Stomach (tissue), 9 donors: ENCODE measurements around the gene NEUROG2. TPM values are rescaled to one million over a fixed set of nuclear protein-coding genes. Genes with fewer than 3 reads are reported as not detected.

ENCODE experiments used
- DNase-seq, 2 donors: peaks; one replicate each; pipeline versions ENCODE4 v3.0.0 to v3.0.0-alpha.2; 2013 to 2019
- H3K27ac ChIP-seq, 5 donors: fragments of 200-600 bp in 4 of 5; sonication (generic) in 4 of 5; one replicate each; pipeline ENCODE4 v1.5.1; 2013 to 2019; ENCODE audit warnings: mild to moderate bottlenecking in 1 of 5, moderate library complexity in 1 of 5
- H3K27me3 ChIP-seq, 3 donors: fragments of 200-600 bp; sonication (generic); one replicate each; pipeline ENCODE4 v1.5.1; 2017 to 2019; ENCODE audit warnings: mixed run types in 1 of 3
- H3K36me3 ChIP-seq, 4 donors: fragments of 200-600 bp; sonication (generic); 1 replicate in 3 of 4; 2 replicates in 1 of 4; pipeline ENCODE4 v1.5.1; 2016 to 2019
- H3K4me1 ChIP-seq, 4 donors: fragments of 200-600 bp; sonication (generic); one replicate each; pipeline ENCODE4 v1.5.1; 2016 to 2019
- H3K4me3 ChIP-seq, 4 donors: fragments of 200-600 bp; sonication (generic) in 3 of 4; one replicate each; pipeline ENCODE4 v1.5.1; 2016 to 2019; ENCODE audit warnings: mild to moderate bottlenecking in 1 of 4
- H3K9me3 ChIP-seq, 4 donors: fragments of 200-600 bp; sonication (generic); one replicate each; pipeline ENCODE4 v1.5.1; 2016 to 2019
- EP300 ChIP-seq: sonication (generic); formaldehyde crosslinking; IDR thresholded peaks from one replicate; pipeline ENCODE4 v1.6.1; 2017; ENCODE audit warnings: antibody characterized with exemption
- POLR2A ChIP-seq, 4 donors: fragments of 450-650 bp; IDR thresholded peaks; one replicate each; pipeline ENCODE4 v1.6.1; 2016; ENCODE audit warnings: antibody characterized with exemption in 4 of 4, control low read depth in 2 of 4, mild to moderate bottlenecking in 1 of 4, moderate library complexity in 1 of 4
- POLR2AphosphoS5 ChIP-seq, 3 donors: sonication (generic); formaldehyde crosslinking; IDR thresholded peaks; one replicate each; pipeline ENCODE4 v1.6.1; 2016; ENCODE audit warnings: antibody characterized with exemption in 3 of 3
- WGBS, 5 donors: extraction: QIAGEN DNeasy Blood & Tissue Kit in 3 of 5; methylation state at CpG; one replicate each; pipeline versions ENCODE4 v1.1.5 to v1.1.7; 2013 to 2018; 5-methylcytosine and 5-hydroxymethylcytosine counted together
- intact Hi-C: fragments of 100-400 bp; cut with DNase I; formaldehyde crosslinking; loops from one replicate; pipeline ENCODE4 v1.15.1; 2023; ENCODE audit warnings: low total_unique reads
- polyA plus RNA-seq, 3 donors: library from polyadenylated mRNA; stranded (reverse); fragments of 200-250 nt; gene quantifications; one replicate each; pipeline ENCODE4 v1.2.3, GENCODE V29; 2013
- total RNA-seq, 5 donors: library from RNA; depleted of rRNA; stranded (reverse); fragments of >200 nt; gene quantifications; one replicate each; pipeline versions ENCODE4 v1.1.0 to v1.2.3, GENCODE V29; 2014 to 2016
- TF ChIP-seq, protein P1 (sequence below), 7 experiments: fragments of 450-650 bp in 4 of 7; fragments of 200-600 bp in 3 of 7; sonication (generic) in 3 of 7; IDR thresholded peaks; one replicate each; pipeline ENCODE4 v1.5.1; 2016 to 2019; ENCODE audit warnings: antibody characterized with exemption in 7 of 7, control low read depth in 2 of 7, mild to moderate bottlenecking in 1 of 7
- donor health status: healthy with polysubstance abuse.
- donor health status: Bipolar disorder and iron deficiency.
- donor health status: healthy.

NEUROG2 gene
- total and polyA plus RNA-seq, 8 donors = not detected

DNA sequence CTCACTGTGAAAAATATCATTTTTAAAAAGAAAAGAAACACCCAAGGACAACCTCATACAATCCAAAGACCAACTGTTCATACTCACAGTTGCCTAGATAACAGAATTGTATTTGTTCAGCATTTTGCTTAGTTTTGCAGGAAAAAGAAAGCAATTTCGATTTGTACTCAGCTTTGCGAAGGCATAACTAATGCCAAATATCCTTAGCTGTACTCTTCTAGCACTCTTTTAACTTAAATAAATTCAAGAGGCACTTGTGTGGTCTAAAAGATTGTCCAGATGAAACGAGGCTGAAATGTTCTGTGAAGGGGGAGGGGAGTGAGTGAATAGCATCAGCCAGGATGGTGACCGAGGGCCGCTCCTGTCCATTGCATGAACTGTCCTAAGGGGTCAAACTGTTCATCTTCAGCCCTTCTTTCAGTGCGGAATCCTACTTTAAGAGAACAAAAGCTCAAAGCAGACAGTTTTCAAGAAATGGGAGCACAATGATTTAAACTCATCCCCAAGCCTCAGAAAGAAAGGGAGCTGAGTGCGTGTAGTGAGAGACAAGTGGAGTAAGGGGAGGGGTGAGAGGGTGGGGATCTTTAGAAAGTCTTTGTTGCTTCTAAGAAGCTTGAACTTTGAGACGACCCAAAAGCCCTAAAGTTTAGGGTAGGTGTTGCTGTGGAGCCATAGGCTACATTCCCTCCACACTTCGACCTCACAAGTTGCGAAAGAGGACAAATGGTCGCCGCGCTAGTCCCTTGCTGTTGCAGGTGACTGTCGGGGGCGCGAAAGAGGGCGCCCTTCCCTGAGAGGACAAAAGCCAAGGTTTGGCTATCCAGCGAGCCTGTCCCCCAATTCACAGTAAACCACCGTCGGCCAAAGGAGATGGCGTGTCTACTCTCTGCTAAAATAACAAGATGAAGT, 4.0 kb upstream of the NEUROG2 start:
- H3K27ac ChIP-seq = no peak overlapping the region
- no peaks in the 10 kb centered on the region for H3K36me3 ChIP-seq
- H3K9me3 ChIP-seq = peaks cover 0 to 29% (median 12%) of the 10 kb centered on the region in 4 donors
- no peak for DNase-seq
- WGBS, 5 donors = 6 to 12% (median 8%) methylated on average over 21 of the region's 21 CpGs
- TF ChIP-seq EP300 (no peak), POLR2AphosphoS5 (IDR thresholded peaks at IDR 0.05) (no peak), POLR2A (IDR thresholded peaks at IDR 0.05) (no peak)
- TF ChIP-seq, protein P1, sequence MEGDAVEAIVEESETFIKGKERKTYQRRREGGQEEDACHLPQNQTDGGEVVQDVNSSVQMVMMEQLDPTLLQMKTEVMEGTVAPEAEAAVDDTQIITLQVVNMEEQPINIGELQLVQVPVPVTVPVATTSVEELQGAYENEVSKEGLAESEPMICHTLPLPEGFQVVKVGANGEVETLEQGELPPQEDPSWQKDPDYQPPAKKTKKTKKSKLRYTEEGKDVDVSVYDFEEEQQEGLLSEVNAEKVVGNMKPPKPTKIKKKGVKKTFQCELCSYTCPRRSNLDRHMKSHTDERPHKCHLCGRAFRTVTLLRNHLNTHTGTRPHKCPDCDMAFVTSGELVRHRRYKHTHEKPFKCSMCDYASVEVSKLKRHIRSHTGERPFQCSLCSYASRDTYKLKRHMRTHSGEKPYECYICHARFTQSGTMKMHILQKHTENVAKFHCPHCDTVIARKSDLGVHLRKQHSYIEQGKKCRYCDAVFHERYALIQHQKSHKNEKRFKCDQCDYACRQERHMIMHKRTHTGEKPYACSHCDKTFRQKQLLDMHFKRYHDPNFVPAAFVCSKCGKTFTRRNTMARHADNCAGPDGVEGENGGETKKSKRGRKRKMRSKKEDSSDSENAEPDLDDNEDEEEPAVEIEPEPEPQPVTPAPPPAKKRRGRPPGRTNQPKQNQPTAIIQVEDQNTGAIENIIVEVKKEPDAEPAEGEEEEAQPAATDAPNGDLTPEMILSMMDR (IDR thresholded peaks at IDR 0.05) = no peak
- peaks cover 32 to 64% (median 49%) of the 10 kb centered on the region in 4 donors for H3K4me1 ChIP-seq
- peaks cover 55 to 100% (median 97%) of the 10 kb centered on the region in 3 donors for H3K27me3 ChIP-seq
- intact Hi-C loops = no loop called here
- H3K4me3 ChIP-seq = no peak overlapping the region

DNA sequence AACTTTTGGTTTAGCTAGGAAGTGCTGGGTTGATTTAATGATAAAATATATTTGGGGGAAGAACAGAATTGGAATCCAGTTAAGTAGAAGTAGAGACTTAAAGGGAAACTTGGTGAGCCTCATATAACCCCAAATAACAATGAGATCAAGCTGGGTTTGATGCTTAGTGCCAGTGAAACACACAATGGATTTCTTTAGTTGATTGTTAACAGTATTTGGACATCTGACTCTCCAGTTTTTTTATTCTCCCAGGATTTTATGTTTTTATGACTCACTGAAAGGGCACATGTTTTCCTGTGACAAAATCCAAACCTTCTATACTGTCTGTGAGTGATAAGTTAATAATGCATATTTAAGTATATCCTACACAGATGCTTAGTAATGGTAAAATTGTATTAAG, 2.7 kb upstream of the NEUROG2 start:
- TF ChIP-seq EP300 (no peak), POLR2A (IDR thresholded peaks at IDR 0.05) (no peak), POLR2AphosphoS5 (IDR thresholded peaks at IDR 0.05) (no peak)
- TF ChIP-seq, protein P1 (IDR thresholded peaks at IDR 0.05) = no peak
- intact Hi-C loops = no loop called here
- peaks cover 36 to 68% (median 54%) of the 10 kb centered on the region in 4 donors for H3K4me1 ChIP-seq

DNA sequence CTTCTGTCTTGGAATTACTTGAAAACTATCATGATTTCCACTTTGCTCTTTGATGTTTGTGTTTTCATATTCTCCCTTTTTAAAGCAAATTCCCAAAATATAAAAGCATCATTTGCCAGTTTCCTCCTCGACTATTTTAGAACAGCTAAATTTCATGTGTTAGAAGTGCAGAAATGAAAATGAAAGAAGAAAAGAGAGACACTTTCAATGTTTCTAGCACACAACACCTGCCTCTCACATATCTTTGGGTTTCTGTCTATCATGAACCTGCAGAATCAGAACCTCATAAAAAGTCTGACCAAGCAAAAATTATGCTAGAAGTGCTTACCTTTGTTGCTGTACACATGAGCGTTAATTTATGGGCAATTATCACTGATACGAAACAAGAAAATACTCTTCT, 1.9 kb upstream of the NEUROG2 start:
- TF ChIP-seq EP300 (no peak), POLR2A (IDR thresholded peaks at IDR 0.05) (no peak), POLR2AphosphoS5 (IDR thresholded peaks at IDR 0.05) (no peak)
- TF ChIP-seq, protein P1 (IDR thresholded peaks at IDR 0.05) = no peak
- H3K4me3 ChIP-seq = no peak overlapping the region
- H3K9me3 ChIP-seq = peaks cover 0 to 26% (median 11%) of the 10 kb centered on the region in 4 donors
- intact Hi-C loops = no loop called here
- H3K36me3 ChIP-seq = no peaks in the 10 kb centered on the region
- peaks cover 57 to 100% (median 96%) of the 10 kb centered on the region in 3 donors for H3K27me3 ChIP-seq
- DNase-seq = no peak
- WGBS, 5 donors = 23 to 30% (median 25%) methylated on average over 3 of the region's 3 CpGs
- H3K27ac ChIP-seq = no peak overlapping the region
- H3K4me1 ChIP-seq = peaks cover 36 to 60% (median 46%) of the 10 kb centered on the region in 4 donors

More for the DNA sequence above, 2.7 kb upstream of the NEUROG2 start:
- Histone ChIP-seq H3K36me3 (no peaks in the 10 kb centered on the region), H3K4me3 (no peak overlapping the region), H3K9me3 (peaks cover 0 to 29% (median 12%) of the 10 kb centered on the region in 4 donors), H3K27ac (no peak overlapping the region), H3K27me3 (peaks cover 62 to 100% (median 99%) of the 10 kb centered on the region in 3 donors)
- no peak for DNase-seq

DNA sequence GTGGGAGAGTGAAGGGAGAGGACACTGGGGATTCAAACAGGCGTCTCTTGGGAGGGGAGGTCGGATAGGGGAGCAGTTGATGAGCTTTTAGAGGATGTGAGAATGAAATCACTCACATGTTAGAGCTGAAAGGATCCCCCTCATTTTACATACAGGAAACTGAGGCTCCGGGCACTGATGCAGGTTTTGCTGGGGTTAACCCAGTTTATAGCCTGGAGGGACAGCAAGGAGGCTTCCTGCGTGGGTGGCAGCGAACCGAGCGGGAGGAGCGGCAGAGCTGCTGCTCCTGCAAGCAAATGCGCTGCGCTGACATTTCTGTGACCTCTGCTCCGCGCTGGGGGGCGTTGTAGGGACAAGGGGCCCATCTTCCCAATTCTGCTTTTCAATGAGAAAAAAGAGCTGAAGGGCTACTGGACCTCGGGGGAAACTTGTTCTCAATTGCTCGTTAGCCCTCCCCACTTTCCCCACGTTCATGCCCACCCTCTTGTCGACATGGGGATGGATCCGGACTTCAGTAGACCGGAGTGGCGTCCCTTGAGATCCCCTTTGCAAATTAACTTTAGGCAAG, 1.2 kb upstream of the NEUROG2 start:
- Histone ChIP-seq H3K4me1 (peaks cover 36 to 56% (median 43%) of the 10 kb centered on the region in 4 donors), H3K36me3 (no peaks in the 10 kb centered on the region), H3K27me3 (peaks cover 56 to 100% (median 96%) of the 10 kb centered on the region in 3 donors), H3K4me3 (peak overlapping the region in 2 of 4 donors; percentile 65 to 68), H3K27ac (no peak overlapping the region), H3K9me3 (peaks cover 0 to 21% (median 10%) of the 10 kb centered on the region in 4 donors)
- intact Hi-C loops = no loop called here
- TF ChIP-seq, protein P1 (IDR thresholded peaks at IDR 0.05) = no peak
- no peak for TF ChIP-seq POLR2A (IDR thresholded peaks at IDR 0.05)
- no peak for TF ChIP-seq POLR2AphosphoS5 (IDR thresholded peaks at IDR 0.05)
- TF ChIP-seq EP300 = no peak
- WGBS, 5 donors = 4 to 8% (median 5%) methylated on average over 20 of the region's 20 CpGs
- DNase-seq = no peak
